HL-60 (cell line): ENCODE results near the gene ABHD2.

ENCODE experiments used
- DNase-seq, 2 experiments: peaks; one replicate each; pipeline ENCODE4 v3.0.0-alpha.2; 2010 to 2020; ENCODE audit warnings: low read depth in 1 of 2, low spot score in 1 of 2
- H3K27ac ChIP-seq: fragments of 250-450 bp; sonication (Bioruptor Pico); replicated peaks from 2 replicates; pipeline ENCODE4 v1.5.1; 2020; ENCODE audit warnings: mild to moderate bottlenecking, moderate library complexity
- H3K27me3 ChIP-seq: fragments of 250-450 bp; sonication (Bioruptor Pico); 2 replicates; pipeline ENCODE4 v1.5.1; 2021; ENCODE audit warnings: mild to moderate bottlenecking, moderate library complexity; ENCODE audit not compliant: insufficient read depth, poor library complexity, severe bottlenecking
- H3K4me3 ChIP-seq: replicated peaks from 2 replicates; pipeline ENCODE4 v1.5.1; 2011; ENCODE audit warnings: mild to moderate bottlenecking, control low read depth, low read length; ENCODE audit not compliant: insufficient read depth
- CTCF ChIP-seq: IDR thresholded peaks from one replicate; pipeline ENCODE4 v1.5.1; 2011; ENCODE audit warnings: low read length, control low read depth, inconsistent platforms; ENCODE audit not compliant: insufficient read depth
- GABPA ChIP-seq: IDR thresholded peaks from 2 replicates; pipeline ENCODE4 v1.6.1; 2012; ENCODE audit warnings: low read depth
- POLR2AphosphoS5 ChIP-seq: IDR thresholded peaks from 2 replicates; pipeline ENCODE4 v1.6.1; 2012; ENCODE audit warnings: low read depth
- REST ChIP-seq: IDR thresholded peaks from 2 replicates; pipeline ENCODE4 v1.6.1; 2012; ENCODE audit warnings: low read depth; ENCODE audit not compliant: insufficient replicate concordance
- SPI1 ChIP-seq: IDR thresholded peaks from 2 replicates; pipeline ENCODE4 v1.6.1; 2012; ENCODE audit warnings: low read depth, mild to moderate bottlenecking, borderline replicate concordance

The ABHD2 gene

DNA sequence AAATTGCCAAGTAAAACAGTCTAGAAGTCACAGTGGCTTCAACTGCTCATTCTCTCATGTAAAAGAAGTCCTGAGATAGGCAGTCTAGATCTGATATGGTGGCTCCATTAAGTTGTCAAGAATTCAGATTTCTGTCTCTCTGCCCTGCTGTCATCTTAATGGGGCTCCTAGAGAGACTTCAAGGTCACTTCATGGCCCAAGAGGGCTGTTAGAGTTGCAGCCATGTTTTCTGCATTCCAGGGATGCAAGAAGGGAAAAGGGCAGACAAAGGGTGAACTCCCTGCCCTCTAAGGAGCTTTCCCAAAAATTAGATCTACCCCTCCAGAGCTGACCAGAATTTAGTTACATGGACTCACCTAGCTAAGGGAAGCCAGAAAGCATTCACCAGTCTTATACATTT is 23.1 kb downstream of the ABHD2 start:
- Histone ChIP-seq H3K27ac (no peak overlapping the region), H3K4me3 (no peak overlapping the region), H3K27me3 (no peaks in the 10 kb centered on the region)
- no peak for DNase-seq
- no peak for TF ChIP-seq SPI1
- TF ChIP-seq POLR2AphosphoS5 = no peak
- no peak for TF ChIP-seq CTCF
- no peak for TF ChIP-seq REST
- TF ChIP-seq GABPA = no peak

- Histone ChIP-seq H3K4me3 (no peak overlapping the region), H3K27me3 (no peaks in the 10 kb centered on the region), H3K27ac (no peak overlapping the region)
- TF ChIP-seq CTCF (no peak), GABPA (no peak), POLR2AphosphoS5 (no peak), REST (no peak), SPI1 (no peak)
- no peak for DNase-seq
Measured at GRCh38 chr15:89111961-89112340, 23.7 kb downstream of the ABHD2 start.

DNA sequence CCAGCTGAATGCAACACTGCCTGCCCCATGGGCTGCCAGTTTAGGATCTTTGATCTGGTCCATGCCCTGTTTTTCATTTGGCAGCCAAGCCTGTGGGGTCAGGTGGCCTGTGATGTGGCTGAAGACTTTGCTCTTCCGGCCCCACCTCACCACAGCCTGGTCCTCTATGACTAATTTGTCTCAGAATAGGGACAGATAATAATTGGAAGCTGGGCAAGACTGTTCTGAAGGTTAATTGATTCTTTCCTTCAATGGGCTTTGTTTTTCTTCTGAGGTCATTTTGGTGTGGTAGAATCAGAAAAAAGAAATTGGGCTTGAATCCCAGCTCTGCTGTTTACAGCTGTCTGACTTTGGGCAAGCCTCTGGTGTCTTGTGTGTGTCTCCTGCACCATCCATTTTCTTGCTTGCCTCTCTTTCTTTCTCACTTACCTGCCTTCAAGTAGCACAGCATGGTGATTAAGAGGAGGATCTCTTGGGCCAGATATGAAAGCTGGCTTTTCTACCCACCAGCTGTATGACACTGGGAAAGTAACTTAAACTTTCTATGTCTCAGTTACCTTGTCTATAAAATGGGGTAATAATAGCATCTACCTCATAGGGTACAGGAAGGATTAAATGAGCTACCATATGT is 24.2 kb downstream of the ABHD2 start:
- TF ChIP-seq GABPA (no peak), CTCF (no peak), REST (no peak), POLR2AphosphoS5 (no peak)
- Histone ChIP-seq H3K27me3 (no peaks in the 10 kb centered on the region), H3K27ac (no peak overlapping the region), H3K4me3 (no peak overlapping the region)
- no peak for DNase-seq
